GM10248 (cell line): ENCODE data around the gene VDR.

Source experiments
- CTCF ChIA-PET: fragments of 300-600 bp; sonication (Branson Sonifier 250); formaldehyde crosslinking; extraction: SDS; loops from one replicate; lab custom pipeline; 2021; ENCODE audit warnings: antibody characterized with exemption; lab: Yijun Ruan, JAX
- POLR2A ChIA-PET: fragments of 350-650 bp; sonication (Branson Sonifier 250); formaldehyde crosslinking; extraction: SDS; loops from one replicate; lab custom pipeline; 2020; ENCODE audit warnings: antibody characterized with exemption; lab: Yijun Ruan, JAX
- DNase-seq: peaks from one replicate; pipeline ENCODE4 v3.0.0; 2012; ENCODE audit errors: extremely low spot score
- TF ChIP-seq, protein P1 (sequence below): IDR thresholded peaks from 2 replicates; pipeline ENCODE4 v1.5.1; 2012; ENCODE audit warnings: mild to moderate bottlenecking, low read depth; ENCODE audit errors: extremely low read depth, missing control alignments, control extremely low read depth

Gene VDR

DNA sequence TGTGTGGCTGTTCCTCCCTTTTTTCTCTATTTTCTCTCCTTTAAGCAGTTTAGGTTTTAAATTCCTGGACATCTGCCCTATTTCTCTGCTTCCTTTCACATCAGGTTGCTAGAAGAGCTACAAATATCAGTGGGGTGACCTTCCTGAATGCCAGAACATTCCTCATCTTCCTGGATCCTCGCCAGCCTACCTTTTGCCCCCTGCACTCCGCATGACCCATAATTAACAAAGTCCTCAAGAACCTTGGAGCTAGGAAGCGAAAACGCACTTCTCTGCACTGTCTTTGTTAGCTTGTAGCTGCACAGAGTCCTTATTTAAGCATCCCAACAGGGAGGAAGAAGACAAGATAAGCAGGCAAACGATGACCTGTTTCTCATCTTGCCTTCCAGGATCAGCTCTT lies 30.5 kb downstream of the VDR start:
- POLR2A ChIA-PET, result no interaction called here
- TF ChIP-seq, protein P1, sequence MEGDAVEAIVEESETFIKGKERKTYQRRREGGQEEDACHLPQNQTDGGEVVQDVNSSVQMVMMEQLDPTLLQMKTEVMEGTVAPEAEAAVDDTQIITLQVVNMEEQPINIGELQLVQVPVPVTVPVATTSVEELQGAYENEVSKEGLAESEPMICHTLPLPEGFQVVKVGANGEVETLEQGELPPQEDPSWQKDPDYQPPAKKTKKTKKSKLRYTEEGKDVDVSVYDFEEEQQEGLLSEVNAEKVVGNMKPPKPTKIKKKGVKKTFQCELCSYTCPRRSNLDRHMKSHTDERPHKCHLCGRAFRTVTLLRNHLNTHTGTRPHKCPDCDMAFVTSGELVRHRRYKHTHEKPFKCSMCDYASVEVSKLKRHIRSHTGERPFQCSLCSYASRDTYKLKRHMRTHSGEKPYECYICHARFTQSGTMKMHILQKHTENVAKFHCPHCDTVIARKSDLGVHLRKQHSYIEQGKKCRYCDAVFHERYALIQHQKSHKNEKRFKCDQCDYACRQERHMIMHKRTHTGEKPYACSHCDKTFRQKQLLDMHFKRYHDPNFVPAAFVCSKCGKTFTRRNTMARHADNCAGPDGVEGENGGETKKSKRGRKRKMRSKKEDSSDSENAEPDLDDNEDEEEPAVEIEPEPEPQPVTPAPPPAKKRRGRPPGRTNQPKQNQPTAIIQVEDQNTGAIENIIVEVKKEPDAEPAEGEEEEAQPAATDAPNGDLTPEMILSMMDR, result no peak
- DNase-seq, result no peak

DNA sequence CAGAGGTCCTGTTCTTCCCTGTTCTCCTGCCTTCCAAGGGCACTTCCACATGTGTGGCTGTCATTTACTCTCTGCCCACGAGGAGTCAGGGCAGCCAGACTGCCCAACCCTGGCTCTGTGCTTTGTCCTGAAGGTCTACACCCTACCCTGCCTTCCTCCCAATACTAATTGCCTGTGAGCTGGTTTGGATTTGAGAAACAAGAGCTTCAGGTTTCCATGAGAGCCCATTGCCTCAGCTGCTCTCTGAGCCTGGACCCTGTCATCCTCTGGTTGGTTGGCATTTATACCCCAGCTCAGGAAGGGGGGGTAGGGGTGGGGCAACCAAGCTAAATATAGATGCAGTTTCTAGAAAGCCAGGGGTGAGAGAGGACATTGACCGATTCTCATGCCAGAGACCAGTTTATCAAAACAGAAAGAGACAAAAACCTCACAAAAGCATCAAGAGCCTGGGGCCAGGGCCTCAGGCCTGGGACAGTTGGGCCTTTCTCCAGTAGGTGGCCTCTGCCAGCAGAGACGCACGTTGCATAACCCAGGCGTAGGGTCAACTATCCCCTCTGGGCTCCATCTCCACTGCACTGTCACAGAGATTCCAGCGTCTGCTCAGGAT lies 34.5 kb downstream of the VDR start:
- CTCF ChIA-PET, result interaction anchor here (0.6 to 8.8 kb wide), 19 partner anchors 10 to 293 kb away, joined by 3 to 145 read pairs (median 4); partner anchors contain the start of genes ASB8, TMEM106C and VDR
- POLR2A ChIA-PET, result interaction anchor here (0.6 to 1.2 kb wide), 4 partner anchors 24 to 93 kb away, joined by 3 to 8 read pairs (median 4); partner anchors contain the start of gene VDR

More for the DNA sequence above, 30.5 kb downstream of the VDR start:
- CTCF ChIA-PET, result interaction anchor here (0.9 to 8.8 kb wide), 8 partner anchors 10 to 290 kb away, joined by 3 to 145 read pairs (median 6); partner anchors contain the start of gene ASB8

DNA sequence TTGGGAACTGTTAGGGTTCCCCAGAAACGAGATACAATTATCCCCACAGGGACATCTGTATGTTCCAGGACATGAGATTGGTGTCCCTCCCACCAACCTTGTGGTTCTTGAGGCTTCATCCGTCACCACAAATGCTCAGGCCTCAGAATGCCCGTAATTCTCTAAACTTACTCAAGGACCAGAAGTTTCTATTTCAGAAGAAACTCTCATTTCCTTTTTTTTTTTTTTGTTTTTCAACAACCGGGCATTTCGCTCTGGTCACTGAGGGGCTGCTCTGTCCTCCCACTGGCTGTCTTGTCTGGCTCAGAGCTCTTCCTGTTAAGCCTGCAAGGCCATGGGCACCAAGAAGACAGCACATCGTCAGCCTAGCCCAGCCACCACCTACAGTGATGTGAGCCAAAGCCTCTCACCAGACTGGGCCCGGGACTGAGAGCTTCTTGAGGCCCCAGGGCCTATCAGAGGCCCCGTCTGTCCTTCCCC lies 36.2 kb downstream of the VDR start:
- CTCF ChIA-PET, result interaction anchor here (0.8 to 8.8 kb wide), 11 partner anchors 12 to 296 kb away, joined by 3 to 145 read pairs (median 5); partner anchors contain the start of gene VDR
- TF ChIP-seq, protein P1, result no peak
- POLR2A ChIA-PET, result interaction anchor here (0.7 to 1.5 kb wide), 8 partner anchors 10 to 74 kb away, joined by 3 to 6 read pairs (median 4); no protein-coding TSS in a partner anchor
- peak; percentile 68 for DNase-seq

More for the DNA sequence above, 34.5 kb downstream of the VDR start:
- DNase-seq, result no peak
- TF ChIP-seq, protein P1, result peak; percentile 46

DNA sequence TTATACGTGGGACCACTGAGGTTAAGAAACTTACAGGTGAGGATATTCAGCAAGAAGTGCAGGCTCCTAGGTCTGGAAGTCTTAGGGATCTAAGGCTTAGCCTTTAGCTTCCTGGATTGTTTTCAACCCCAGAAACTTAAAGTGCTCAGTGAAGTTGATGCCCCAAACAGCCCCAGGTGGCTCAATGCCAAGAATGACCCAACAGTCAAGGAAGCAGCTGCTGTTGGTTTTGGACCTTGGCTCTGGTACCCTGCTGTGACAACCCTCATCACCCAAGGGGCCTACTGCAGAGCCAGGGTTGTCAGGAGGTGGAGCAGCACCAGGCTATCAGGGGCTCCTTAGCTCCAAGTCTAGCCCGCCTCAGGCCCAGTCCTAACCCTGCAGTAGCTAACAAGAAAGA lies 36.8 kb downstream of the VDR start:
- CTCF ChIA-PET, result interaction anchor here (0.8 to 8.8 kb wide), 8 partner anchors 12 to 297 kb away, joined by 3 to 145 read pairs (median 5); no protein-coding TSS in a partner anchor
- TF ChIP-seq, protein P1, result no peak
- no peak for DNase-seq
- POLR2A ChIA-PET, result interaction anchor here (1.1 kb wide), 2 partner anchors 13 to 37 kb away, joined by 3 to 5 read pairs; no protein-coding TSS in a partner anchor

DNA sequence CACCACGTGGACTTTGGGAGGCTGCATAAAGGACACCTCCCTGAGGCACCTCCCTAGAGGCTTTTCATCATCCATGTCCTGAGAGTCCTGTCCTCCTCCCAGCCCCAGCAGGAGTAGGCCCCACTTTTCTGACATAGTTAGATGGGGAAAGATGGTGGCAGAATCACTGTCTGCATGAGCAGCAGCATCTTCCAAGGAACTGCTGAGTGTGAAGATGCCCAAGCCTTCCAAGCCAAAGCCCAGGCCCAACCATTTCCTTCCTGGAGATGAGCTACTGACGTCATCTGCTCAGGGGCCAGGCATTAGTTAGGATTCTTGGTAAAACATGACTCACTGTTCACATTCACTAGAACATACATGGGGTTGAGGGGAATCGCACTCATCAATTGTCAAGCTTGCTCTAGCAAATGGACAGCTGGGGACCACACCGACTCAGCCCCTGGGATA lies 37.3 kb downstream of the VDR start:
- CTCF ChIA-PET, result interaction anchor here (1.1 to 8.8 kb wide), 5 partner anchors 11 to 298 kb away, joined by 3 to 145 read pairs (median 5); no protein-coding TSS in a partner anchor
- POLR2A ChIA-PET, result interaction anchor here (0.5 to 1.1 kb wide), 2 partner anchors 13 to 424 kb away, joined by 3 read pairs; no protein-coding TSS in a partner anchor
- DNase-seq, result no peak

More for the DNA sequence above, 37.3 kb downstream of the VDR start:
- TF ChIP-seq, protein P1, result no peak
